ENCODE measurements around the gene EVC. TPM values are rescaled to one million over a fixed set of nuclear protein-coding genes. Genes with fewer than 3 reads are reported as not detected.

EVC gene
- total and polyA plus RNA-seq, 2 of the 8 experiments (the other 6 are each of a cell fraction or from before 2014, with no cell fraction given) = 2.6 to 9.8 TPM

GRCh38 chr4:5700459-5700858 is 10.5 kb upstream of the EVC start (continued):
- TF ChIP-seq SAP30 (IDR thresholded peaks at IDR 0.05; ENCODE audit: insufficient read depth, insufficient replicate concordance, low read length) = no peak
- TF ChIP-seq SP1 (IDR thresholded peaks at IDR 0.05; ENCODE audit: low read depth, low read length) = no peak
- TF ChIP-seq BCL11A (IDR thresholded peaks at IDR 0.05; ENCODE audit: low read depth in 2 of 2, low read length in 2 of 2) = no peak
- TF ChIP-seq EGR1 (IDR thresholded peaks at IDR 0.05; ENCODE audit: borderline replicate concordance, low read depth, low read length) = no peak
- TF ChIP-seq EZH2 (IDR thresholded peaks at IDR 0.05; ENCODE audit: low read depth, low read length, severe bottlenecking) = no peak
- no peak for TF ChIP-seq SIN3A (conservative IDR thresholded peaks at IDR 0.05 in 1 of 2, IDR thresholded peaks at IDR 0.05 in 1 of 2; ENCODE audit: low read depth in 1 of 2, low read length in 2 of 2)

All from H1 (cell line).